Liver (tissue), 9 donors: ENCODE data around the gene M1AP. TPM values are rescaled to one million over a fixed set of nuclear protein-coding genes. Genes with fewer than 3 reads are reported as not detected.

ENCODE experiments used
- DNase-seq: peaks from one replicate; pipeline ENCODE4 v3.0.0-alpha.2; 2017; ENCODE audit warnings: low spot score
- H3K27ac ChIP-seq, 2 donors: one replicate each; pipeline ENCODE4 v1.7.0; 2013; ENCODE audit warnings: inconsistent platforms in 2 of 2, low read length in 2 of 2, control low read depth in 1 of 2, low read depth in 1 of 2, mild to moderate bottlenecking in 1 of 2
- H3K27me3 ChIP-seq, 4 donors: one replicate each; pipeline versions ENCODE4 v1.6.1 to v1.7.0; 2013; ENCODE audit warnings: low read length in 3 of 4, inconsistent platforms in 1 of 4, mild to moderate bottlenecking in 1 of 4, moderate library complexity in 1 of 4; ENCODE audit not compliant: control insufficient read depth in 4 of 4, insufficient read depth in 4 of 4
- H3K36me3 ChIP-seq, 4 donors: one replicate each; pipeline versions ENCODE4 v1.6.1 to v1.7.0; 2013; ENCODE audit warnings: low read length in 3 of 4, mild to moderate bottlenecking in 3 of 4, low read depth in 1 of 4, moderate library complexity in 1 of 4; ENCODE audit not compliant: control insufficient read depth in 4 of 4, insufficient read depth in 3 of 4
- H3K4me1 ChIP-seq, 4 donors: one replicate each; pipeline versions ENCODE4 v1.6.1 to v1.7.0; 2013; ENCODE audit warnings: low read length in 3 of 4, mild to moderate bottlenecking in 3 of 4, moderate library complexity in 1 of 4; ENCODE audit not compliant: control insufficient read depth in 4 of 4, insufficient read depth in 4 of 4
- H3K4me3 ChIP-seq, 3 donors: one replicate each; pipeline versions ENCODE4 v1.6.1 to v1.7.0; 2013; ENCODE audit warnings: low read length in 3 of 3, control low read depth in 1 of 3, low read depth in 1 of 3, mild to moderate bottlenecking in 1 of 3
- H3K9ac ChIP-seq, 2 donors: one replicate each; pipeline ENCODE4 v1.7.0; 2013; ENCODE audit warnings: low read length in 2 of 2, mild to moderate bottlenecking in 2 of 2, moderate library complexity in 2 of 2, control low read depth in 1 of 2, low read depth in 1 of 2
- H3K9me3 ChIP-seq, 4 donors: one replicate each; pipeline versions ENCODE4 v1.6.1 to v1.7.0; 2013; ENCODE audit warnings: low read length in 3 of 4; ENCODE audit not compliant: control insufficient read depth in 4 of 4
- EGR1 ChIP-seq, 2 donors: IDR thresholded peaks; 2 replicates each; pipeline ENCODE4 v1.6.1; 2016 to 2018; ENCODE audit warnings: antibody characterized with exemption in 2 of 2, low read depth in 2 of 2
- FOXA1 ChIP-seq: IDR thresholded peaks from 2 replicates; pipeline ENCODE4 v1.6.1; 2016; ENCODE audit warnings: antibody characterized with exemption
- FOXA2 ChIP-seq: IDR thresholded peaks from 2 replicates; pipeline ENCODE4 v1.6.1; 2016; ENCODE audit warnings: antibody characterized with exemption
- GABPA ChIP-seq, 2 donors: IDR thresholded peaks in 1 of 2; conservative IDR thresholded peaks in 1 of 2; 2 replicates each; pipeline ENCODE4 v1.6.1; 2016; ENCODE audit warnings: antibody characterized with exemption in 2 of 2, mild to moderate bottlenecking in 1 of 2, moderate library complexity in 1 of 2
- HNF4A ChIP-seq, 2 donors: conservative IDR thresholded peaks; 2 replicates each; pipeline ENCODE4 v1.6.1; 2016; ENCODE audit warnings: antibody characterized with exemption in 2 of 2, mild to moderate bottlenecking in 2 of 2
- HNF4G ChIP-seq: IDR thresholded peaks from 2 replicates; pipeline ENCODE4 v1.6.1; 2016; ENCODE audit warnings: antibody characterized with exemption
- JUND ChIP-seq, 2 donors: IDR thresholded peaks; 2 replicates each; pipeline ENCODE4 v1.6.1; 2016; ENCODE audit warnings: antibody characterized with exemption in 2 of 2
- NR2F2 ChIP-seq: IDR thresholded peaks from 2 replicates; pipeline ENCODE4 v1.6.1; 2016; ENCODE audit warnings: antibody characterized with exemption
- RAD21 ChIP-seq, 2 donors: IDR thresholded peaks; 2 replicates each; pipeline ENCODE4 v1.6.1; 2016; ENCODE audit warnings: antibody characterized with exemption in 2 of 2, mild to moderate bottlenecking in 2 of 2
- REST ChIP-seq: IDR thresholded peaks from 2 replicates; pipeline ENCODE4 v1.6.1; 2016; ENCODE audit warnings: antibody characterized with exemption, mild to moderate bottlenecking
- RXRA ChIP-seq, 2 donors: IDR thresholded peaks; 2 replicates each; pipeline ENCODE4 v1.6.1; 2017 to 2018; ENCODE audit warnings: antibody characterized with exemption in 2 of 2, mild to moderate bottlenecking in 1 of 2
- SP1 ChIP-seq: IDR thresholded peaks from 2 replicates; pipeline ENCODE4 v1.6.1; 2018; ENCODE audit warnings: antibody characterized with exemption, mild to moderate bottlenecking
- TAF1 ChIP-seq: conservative IDR thresholded peaks from 2 replicates; pipeline ENCODE4 v1.6.1; 2016; ENCODE audit warnings: antibody characterized with exemption, mild to moderate bottlenecking
- YY1 ChIP-seq: IDR thresholded peaks from 2 replicates; pipeline ENCODE4 v1.6.1; 2016; ENCODE audit warnings: antibody characterized with exemption, mild to moderate bottlenecking
- WGBS: extraction: QIAGEN DNeasy Blood & Tissue Kit; methylation state at CpG from one replicate; pipeline ENCODE4 v1.1.7; 2013; 5-methylcytosine and 5-hydroxymethylcytosine counted together
- polyA plus RNA-seq, 2 donors: library from polyadenylated mRNA; stranded (reverse) in 1 of 2; unstranded in 1 of 2; fragments of 200-250 nt in 1 of 2; fragments of >200 nt in 1 of 2; fragmentation: Nextera tagmentation in 1 of 2; extraction: Ambion mirVana in 1 of 2; gene quantifications; one replicate each; pipeline versions ENCODE4 v1.2.1 to v1.2.3, GENCODE V29; 2013 to 2015
- total RNA-seq, 2 donors: library from RNA; depleted of rRNA; stranded (reverse); fragments of >200 nt; gene quantifications; one replicate each; pipeline ENCODE4 v1.2.3, GENCODE V29; 2014
- TF ChIP-seq, protein P1 (sequence below): IDR thresholded peaks from 2 replicates; pipeline ENCODE4 v1.6.1; 2016; ENCODE audit warnings: antibody characterized with exemption
- TF ChIP-seq, protein P2 (sequence below): IDR thresholded peaks from 2 replicates; pipeline ENCODE4 v1.6.1; 2016; ENCODE audit warnings: antibody characterized with exemption
- TF ChIP-seq, protein P3 (sequence below): IDR thresholded peaks from 2 replicates; pipeline ENCODE4 v1.6.1; 2016; ENCODE audit warnings: antibody characterized with exemption
- TF ChIP-seq, protein P4 (sequence below): fragments of 150-350 bp; IDR thresholded peaks from 2 replicates; pipeline ENCODE4 v1.5.1; 2017; ENCODE audit warnings: improper control_type of control experiment, low read depth, low read length; ENCODE audit not compliant: missing input control
- donor health status: healthy.
- donor health status: healthy.
- donor health status: healthy.
- donor health status: healthy.
- donor health status: healthy.

Gene M1AP
- total and polyA plus RNA-seq, 4 donors = under 0.01 to 0.38 (median 0.08) TPM

DNA sequence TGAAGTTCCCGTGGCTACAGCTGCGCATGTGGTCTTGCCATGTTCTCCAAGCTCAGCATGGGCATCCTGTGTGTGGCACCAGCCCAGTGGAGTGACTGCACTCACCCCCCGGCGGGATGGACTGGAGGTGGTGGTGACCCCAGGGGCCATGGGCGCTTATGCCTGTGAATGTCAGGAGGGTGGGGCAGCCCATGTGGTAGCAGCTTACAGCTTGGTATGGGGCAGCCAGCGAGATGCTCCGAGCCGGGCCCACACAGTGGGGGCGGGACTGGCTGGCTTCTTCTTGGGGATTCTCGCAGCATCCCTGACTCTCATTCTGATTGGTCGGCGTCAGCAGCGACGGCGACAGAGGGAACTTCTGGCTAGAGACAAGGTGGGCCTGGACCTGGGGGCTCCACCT is 31.5 kb upstream of the M1AP start:
- DNase-seq = no peak
- Histone ChIP-seq H3K9ac (no peak overlapping the region), H3K27ac (no peak overlapping the region), H3K9me3 (no peaks in the 10 kb centered on the region), H3K27me3 (no peaks in the 10 kb centered on the region), H3K36me3 (no peaks in the 10 kb centered on the region), H3K4me1 (no peaks in the 10 kb centered on the region), H3K4me3 (no peak overlapping the region)
- TF ChIP-seq, protein P1, sequence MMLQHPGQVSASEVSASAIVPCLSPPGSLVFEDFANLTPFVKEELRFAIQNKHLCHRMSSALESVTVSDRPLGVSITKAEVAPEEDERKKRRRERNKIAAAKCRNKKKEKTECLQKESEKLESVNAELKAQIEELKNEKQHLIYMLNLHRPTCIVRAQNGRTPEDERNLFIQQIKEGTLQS = no peak
- TF ChIP-seq, protein P2, sequence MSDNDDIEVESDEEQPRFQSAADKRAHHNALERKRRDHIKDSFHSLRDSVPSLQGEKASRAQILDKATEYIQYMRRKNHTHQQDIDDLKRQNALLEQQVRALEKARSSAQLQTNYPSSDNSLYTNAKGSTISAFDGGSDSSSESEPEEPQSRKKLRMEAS = no peak
- TF ChIP-seq YY1 = no peak
- TF ChIP-seq, protein P3, sequence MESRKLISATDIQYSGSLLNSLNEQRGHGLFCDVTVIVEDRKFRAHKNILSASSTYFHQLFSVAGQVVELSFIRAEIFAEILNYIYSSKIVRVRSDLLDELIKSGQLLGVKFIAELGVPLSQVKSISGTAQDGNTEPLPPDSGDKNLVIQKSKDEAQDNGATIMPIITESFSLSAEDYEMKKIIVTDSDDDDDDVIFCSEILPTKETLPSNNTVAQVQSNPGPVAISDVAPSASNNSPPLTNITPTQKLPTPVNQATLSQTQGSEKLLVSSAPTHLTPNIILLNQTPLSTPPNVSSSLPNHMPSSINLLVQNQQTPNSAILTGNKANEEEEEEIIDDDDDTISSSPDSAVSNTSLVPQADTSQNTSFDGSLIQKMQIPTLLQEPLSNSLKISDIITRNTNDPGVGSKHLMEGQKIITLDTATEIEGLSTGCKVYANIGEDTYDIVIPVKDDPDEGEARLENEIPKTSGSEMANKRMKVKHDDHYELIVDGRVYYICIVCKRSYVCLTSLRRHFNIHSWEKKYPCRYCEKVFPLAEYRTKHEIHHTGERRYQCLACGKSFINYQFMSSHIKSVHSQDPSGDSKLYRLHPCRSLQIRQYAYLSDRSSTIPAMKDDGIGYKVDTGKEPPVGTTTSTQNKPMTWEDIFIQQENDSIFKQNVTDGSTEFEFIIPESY = no peak
- TF ChIP-seq FOXA1 = no peak
- TF ChIP-seq, protein P4, sequence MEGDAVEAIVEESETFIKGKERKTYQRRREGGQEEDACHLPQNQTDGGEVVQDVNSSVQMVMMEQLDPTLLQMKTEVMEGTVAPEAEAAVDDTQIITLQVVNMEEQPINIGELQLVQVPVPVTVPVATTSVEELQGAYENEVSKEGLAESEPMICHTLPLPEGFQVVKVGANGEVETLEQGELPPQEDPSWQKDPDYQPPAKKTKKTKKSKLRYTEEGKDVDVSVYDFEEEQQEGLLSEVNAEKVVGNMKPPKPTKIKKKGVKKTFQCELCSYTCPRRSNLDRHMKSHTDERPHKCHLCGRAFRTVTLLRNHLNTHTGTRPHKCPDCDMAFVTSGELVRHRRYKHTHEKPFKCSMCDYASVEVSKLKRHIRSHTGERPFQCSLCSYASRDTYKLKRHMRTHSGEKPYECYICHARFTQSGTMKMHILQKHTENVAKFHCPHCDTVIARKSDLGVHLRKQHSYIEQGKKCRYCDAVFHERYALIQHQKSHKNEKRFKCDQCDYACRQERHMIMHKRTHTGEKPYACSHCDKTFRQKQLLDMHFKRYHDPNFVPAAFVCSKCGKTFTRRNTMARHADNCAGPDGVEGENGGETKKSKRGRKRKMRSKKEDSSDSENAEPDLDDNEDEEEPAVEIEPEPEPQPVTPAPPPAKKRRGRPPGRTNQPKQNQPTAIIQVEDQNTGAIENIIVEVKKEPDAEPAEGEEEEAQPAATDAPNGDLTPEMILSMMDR = no peak
- no peak for TF ChIP-seq GABPA (IDR thresholded peaks at IDR 0.05 in 1 of 2, conservative IDR thresholded peaks at IDR 0.05 in 1 of 2)
- no peak for TF ChIP-seq SP1
- no peak for TF ChIP-seq EGR1 (IDR thresholded peaks at IDR 0.05; ENCODE audit: low read depth in 2 of 2)
- no peak for TF ChIP-seq RAD21 (IDR thresholded peaks at IDR 0.05)
- TF ChIP-seq TAF1 = no peak
- no peak for TF ChIP-seq HNF4A (conservative IDR thresholded peaks at IDR 0.05)
- no peak for TF ChIP-seq NR2F2
- no peak for TF ChIP-seq FOXA2
- no peak for TF ChIP-seq JUND (IDR thresholded peaks at IDR 0.05)
- no peak for TF ChIP-seq RXRA (IDR thresholded peaks at IDR 0.05)
- TF ChIP-seq HNF4G = no peak
- no peak for TF ChIP-seq REST
- WGBS = 95% methylated on average over 15 of the region's 15 CpGs
